H1 (cell line): ENCODE data around the gene TRPV6. TPM values are rescaled to one million over a fixed set of nuclear protein-coding genes. Genes with fewer than 3 reads are reported as not detected.

Source experiments
- CTCF ChIA-PET: fragments of 300-600 bp; sonication (Branson Sonifier 250); formaldehyde crosslinking; loops from one replicate; lab custom pipeline; 2021; ENCODE audit not compliant: partially characterized antibody; lab: Charles Lee
- POLR2A ChIA-PET: fragments of 300-600 bp; sonication (Branson Sonifier 250); formaldehyde crosslinking; loops from one replicate; lab custom pipeline; 2021; ENCODE audit warnings: inconsistent platforms; ENCODE audit not compliant: partially characterized antibody; lab: Charles Lee
- DNase-seq, 2 experiments: peaks; one replicate each; pipeline versions ENCODE4 v3.0.0 to v3.0.0-alpha.2; 2010 to 2022; ENCODE audit warnings: low spot score in 2 of 2, low read depth in 1 of 2, mixed read lengths in 1 of 2
- FAIRE-seq: peaks from 2 replicates; lab custom pipeline; 2011; peaks lifted over from hg19 to GRCh38; lab: Jason Lieb, UNC
- H2AFZ ChIP-seq: 2 replicates; pipeline ENCODE4 v1.8.1; 2012; ENCODE audit warnings: low read length, inconsistent platforms
- H2AK5ac ChIP-seq: 2 replicates; pipeline ENCODE4 v1.6.1; 2013; ENCODE audit warnings: low read depth, low read length
- H2BK120ac ChIP-seq: replicated peaks from 2 replicates; pipeline ENCODE3; 2013; ENCODE audit warnings: low read depth, low read length, inconsistent platforms
- H2BK12ac ChIP-seq: 2 replicates; pipeline ENCODE4 v1.6.1; 2013; ENCODE audit warnings: low read depth, low read length
- H2BK15ac ChIP-seq: 2 replicates; pipeline ENCODE4 v1.6.1; 2013; ENCODE audit warnings: low read length
- H2BK20ac ChIP-seq: 2 replicates; pipeline ENCODE4 v1.6.1; 2013; ENCODE audit warnings: low read length
- H2BK5ac ChIP-seq: 2 replicates; pipeline ENCODE4 v1.6.1; 2013; ENCODE audit warnings: low read depth, low read length
- H3K14ac ChIP-seq: 2 replicates; pipeline ENCODE4 v1.6.1; 2013; ENCODE audit warnings: inconsistent platforms; ENCODE audit not compliant: insufficient read length
- H3K18ac ChIP-seq: 2 replicates; pipeline ENCODE4 v1.6.1; 2013; ENCODE audit warnings: low read length; ENCODE audit errors: extremely low read depth
- H3K23ac ChIP-seq: 2 replicates; pipeline ENCODE4 v1.6.1; 2013; ENCODE audit warnings: inconsistent platforms; ENCODE audit not compliant: insufficient read length
- H3K23me2 ChIP-seq: 2 replicates; pipeline ENCODE4 v1.6.1; 2013; ENCODE audit warnings: low read depth, low read length
- H3K27ac ChIP-seq: 2 replicates; pipeline ENCODE4 v1.6.1; 2011; ENCODE audit warnings: low read depth, low read length, inconsistent platforms
- H3K27me3 ChIP-seq, 4 experiments: replicated peaks in 1 of 4; 1 replicate in 1 of 4; 2 replicates in 3 of 4; pipeline versions ENCODE4 v1.6.1 to v1.8.1; 2011 to 2013; ENCODE audit warnings: low read length in 3 of 4, mild to moderate bottlenecking in 3 of 4, inconsistent platforms in 2 of 4, mixed read lengths in 2 of 4, moderate library complexity in 1 of 4; ENCODE audit not compliant: control insufficient read depth in 3 of 4, insufficient read depth in 3 of 4; ENCODE audit errors: extremely low read depth in 1 of 4
- H3K36me3 ChIP-seq, 4 experiments: 2 replicates each; pipeline versions ENCODE4 v1.6.1 to v1.8.1; 2011 to 2013; ENCODE audit warnings: mild to moderate bottlenecking in 4 of 4, low read length in 3 of 4, moderate library complexity in 2 of 4, control low read depth in 1 of 4, inconsistent platforms in 1 of 4; ENCODE audit not compliant: insufficient read depth in 4 of 4, control insufficient read depth in 2 of 4
- H3K4ac ChIP-seq: replicated peaks from 2 replicates; pipeline ENCODE3; 2013; ENCODE audit warnings: low read length, low read depth, mixed read lengths, inconsistent platforms; ENCODE audit not compliant: insufficient read length
- H3K4me1 ChIP-seq, 4 experiments: replicated peaks in 1 of 4; 1 replicate in 1 of 4; 2 replicates in 3 of 4; pipeline versions ENCODE4 v1.6.1 to v1.8.1; 2011 to 2013; ENCODE audit warnings: low read length in 3 of 4, inconsistent platforms in 2 of 4, mixed read lengths in 1 of 4; ENCODE audit not compliant: insufficient read depth in 4 of 4, control insufficient read depth in 3 of 4
- H3K4me2 ChIP-seq, 2 experiments: 2 replicates each; pipeline versions ENCODE4 v1.6.1 to v1.8.1; 2011 to 2013; ENCODE audit warnings: low read depth in 2 of 2, low read length in 2 of 2, control low read depth in 1 of 2, inconsistent platforms in 1 of 2, mild to moderate bottlenecking in 1 of 2; ENCODE audit not compliant: insufficient read depth in 1 of 2
- H3K4me3 ChIP-seq, 4 experiments: fragments of 200-600, 300-600 bp in 1 of 4; sonication (generic), shearing (Covaris generic), sonication (Bioruptor Twin) in 1 of 4; 2 replicates each; pipeline versions ENCODE4 v1.5.1 to v1.8.1; 2011 to 2016; ENCODE audit warnings: low read length in 4 of 4, low read depth in 3 of 4, control low read depth in 2 of 4, inconsistent platforms in 2 of 4, mild to moderate bottlenecking in 2 of 4, mixed read lengths in 1 of 4, moderate library complexity in 1 of 4; ENCODE audit not compliant: insufficient read depth in 2 of 4; ENCODE audit errors: extremely low read depth in 1 of 4
- H3K56ac ChIP-seq: replicated peaks from 2 replicates; pipeline ENCODE3; 2013; ENCODE audit warnings: low read depth, mild to moderate bottlenecking, mixed read lengths, low read length, inconsistent platforms; ENCODE audit not compliant: insufficient read length
- H3K79me1 ChIP-seq: 2 replicates; pipeline ENCODE4 v1.6.1; 2013; ENCODE audit warnings: low read depth, low read length, control low read depth
- H3K79me2 ChIP-seq, 2 experiments: 2 replicates each; pipeline versions ENCODE4 v1.6.1 to v1.8.1; 2012 to 2013; ENCODE audit warnings: low read length in 2 of 2, mild to moderate bottlenecking in 2 of 2, inconsistent platforms in 1 of 2; ENCODE audit not compliant: insufficient read depth in 2 of 2, control insufficient read depth in 1 of 2
- H3K9ac ChIP-seq, 4 experiments: replicated peaks in 1 of 4; 1 replicate in 1 of 4; 2 replicates in 3 of 4; pipeline versions ENCODE4 v1.6.1 to v1.8.1; 2011 to 2013; ENCODE audit warnings: low read depth in 3 of 4, low read length in 3 of 4, control low read depth in 2 of 4, mild to moderate bottlenecking in 2 of 4, moderate library complexity in 2 of 4, inconsistent platforms in 1 of 4; ENCODE audit errors: extremely low read depth in 1 of 4
- H3K9me3 ChIP-seq, 2 experiments: 2 replicates each; pipeline versions ENCODE4 v1.6.1 to v1.8.1; 2012 to 2013; ENCODE audit warnings: mild to moderate bottlenecking in 2 of 2, moderate library complexity in 2 of 2, control low read depth in 1 of 2, inconsistent platforms in 1 of 2, low read depth in 1 of 2, low read length in 1 of 2, mixed read lengths in 1 of 2; ENCODE audit not compliant: insufficient read depth in 2 of 2
- H4K20me1 ChIP-seq, 2 experiments: replicated peaks in 1 of 2; 2 replicates each; pipeline versions ENCODE3 to v1.8.1; 2011 to 2013; ENCODE audit warnings: inconsistent platforms in 2 of 2, low read length in 2 of 2, mild to moderate bottlenecking in 1 of 2; ENCODE audit not compliant: insufficient read depth in 2 of 2, control insufficient read depth in 1 of 2
- H4K5ac ChIP-seq: 2 replicates; pipeline ENCODE4 v1.6.1; 2013; ENCODE audit warnings: low read length, low read depth, mixed read lengths, inconsistent platforms; ENCODE audit not compliant: insufficient read length
- H4K8ac ChIP-seq: 2 replicates; pipeline ENCODE4 v1.8.0; 2013; ENCODE audit warnings: mild to moderate bottlenecking, moderate library complexity, low read length, inconsistent platforms; ENCODE audit not compliant: insufficient read depth; ENCODE audit errors: extremely low read depth
- H4K91ac ChIP-seq: replicated peaks from 2 replicates; pipeline ENCODE3; 2013; ENCODE audit warnings: low read length, mixed read lengths, inconsistent platforms; ENCODE audit not compliant: insufficient read length
- ASH2L ChIP-seq: fragments of 200-600, 300-600 bp; sonication (generic); IDR thresholded peaks from one replicate; pipeline ENCODE4 v1.7.1; 2017; ENCODE audit warnings: low read length
- CTBP2 ChIP-seq: IDR thresholded peaks from 2 replicates; pipeline ENCODE4 v1.7.0; 2011; ENCODE audit warnings: borderline replicate concordance, mild to moderate bottlenecking, moderate library complexity, mixed read lengths, low read length; ENCODE audit not compliant: insufficient read depth, insufficient read length
- FOSL1 ChIP-seq: IDR thresholded peaks from 2 replicates; pipeline ENCODE4 v1.6.1; 2011; ENCODE audit warnings: mild to moderate bottlenecking, low read depth, low read length, moderate library complexity; ENCODE audit not compliant: insufficient read depth
- MAX ChIP-seq: IDR thresholded peaks from 2 replicates; pipeline ENCODE4 v1.6.1; 2012; ENCODE audit warnings: inconsistent platforms
- NRF1 ChIP-seq: IDR thresholded peaks from 2 replicates; pipeline ENCODE4 v1.6.1; 2011; ENCODE audit warnings: mild to moderate bottlenecking, low read depth, low read length, improper control_type of control experiment
- PHF8 ChIP-seq: fragments of 200-600 bp; sonication (generic); conservative IDR thresholded peaks from 2 replicates; pipeline ENCODE4 v1.7.1; 2012; ENCODE audit warnings: low read depth, mild to moderate bottlenecking, inconsistent platforms, low read length, moderate library complexity
- SAP30 ChIP-seq: fragments of 300-600 bp; sonication (generic); IDR thresholded peaks from 2 replicates; pipeline ENCODE4 v1.7.1; 2012; ENCODE audit warnings: low read length, moderate library complexity, mild to moderate bottlenecking, inconsistent platforms; ENCODE audit not compliant: insufficient read depth, insufficient replicate concordance
- SIRT6 ChIP-seq: IDR thresholded peaks from one replicate; pipeline ENCODE4 v1.7.1; 2012; ENCODE audit warnings: low read length, inconsistent platforms
- TCF12 ChIP-seq: IDR thresholded peaks from 2 replicates; pipeline ENCODE4 v1.6.1; 2011; ENCODE audit warnings: low read depth, mild to moderate bottlenecking, low read length
- WGBS, 2 experiments: shearing (Covaris generic) in 1 of 2; methylation state at CpG; one replicate each; pipeline versions ENCODE4 v1.1.6 to v1.1.7; 2013 to 2015; ENCODE audit warnings: low lambda C conversion rate in 2 of 2, mixed read lengths in 2 of 2, inconsistent platforms in 1 of 2, low coverage in 1 of 2, missing lambda C conversion rate in 1 of 2; ENCODE audit not compliant: insufficient replicate concordance in 2 of 2, insufficient coverage in 1 of 2, insufficient read length in 1 of 2; ENCODE audit errors: extremely low coverage in 1 of 2, missing lambda C conversion rate in 1 of 2; 5-methylcytosine and 5-hydroxymethylcytosine counted together
- polyA plus RNA-seq, 7 experiments: library from polyadenylated mRNA; depleted of rRNA in 3 of 7; stranded (reverse) in 5 of 7; unstranded in 2 of 7; fragments of >200 nt in 5 of 7; fragments of 200-250 nt in 2 of 7; gene quantifications; 1 replicate in 5 of 7; 2 replicates in 1 of 7; 4 replicates in 1 of 7; pipeline versions ENCODE4 v1.2.1 to v1.2.3, GENCODE V29; 2011 to 2013; ENCODE audit warnings: missing spikeins in 2 of 7, mixed read lengths in 2 of 7
- total RNA-seq: library from RNA; stranded (reverse); fragmentation: NEBNext Ultra II Directional; extraction: Animal tissue kit (Norgen Biotek cat#: 25700); gene quantifications from 2 replicates; pipeline ENCODE4 v1.2.1, GENCODE V29; 2021

TRPV6 gene
- total and polyA plus RNA-seq, 2 of the 8 experiments (the other 6 are each of a cell fraction or from before 2014, with no cell fraction given), result 0.52 to 1.1 TPM

GRCh38 chr7:142851269-142851668, 34.3 kb downstream of the TRPV6 start:
- H3K4me2 ChIP-seq, result no peak overlapping the region
- TF ChIP-seq TCF12, result no peak
- no peak for TF ChIP-seq SIRT6
- TF ChIP-seq FOSL1, result no peak
- TF ChIP-seq NRF1, result no peak
- TF ChIP-seq ASH2L, result no peak
- no peak for TF ChIP-seq PHF8
- no peak for TF ChIP-seq SAP30
- TF ChIP-seq MAX, result no peak
- no peak for TF ChIP-seq CTBP2
- TF ChIP-seq, all 59 proteins: peak for 0
- Histone ChIP-seq H3K56ac (no peak overlapping the region), H2BK5ac (no peak overlapping the region), H3K18ac (no peak overlapping the region), H3K14ac (no peak overlapping the region), H4K5ac (no peak overlapping the region), H2BK120ac (no peak overlapping the region), H3K23ac (no peak overlapping the region), H2BK12ac (no peak overlapping the region), H3K79me1 (no peaks in the 10 kb centered on the region), H3K27ac (no peak overlapping the region), H4K8ac (no peak overlapping the region), H4K91ac (no peak overlapping the region), H3K4ac (no peak overlapping the region), H3K9ac (no peak overlapping the region), H3K9me3 (no peaks in the 10 kb centered on the region), H3K4me3 (no peak overlapping the region), H4K20me1 (peaks cover 0 to 3% of the 10 kb centered on the region in 2 experiments), H3K79me2 (no peaks in the 10 kb centered on the region), H2BK15ac (no peak overlapping the region), H2AFZ (no peak overlapping the region), H3K4me1 (peaks cover 0 to 6% (median 4%) of the 10 kb centered on the region in 4 experiments; a peak in 4 of 7 replicates), H3K27me3 (peaks cover 0 to 12% (median 6%) of the 10 kb centered on the region in 4 experiments; a peak in 4 of 7 replicates), H2BK20ac (no peak overlapping the region), H2AK5ac (no peak overlapping the region), H3K36me3 (no peaks in the 10 kb centered on the region), H3K23me2 (peaks cover 10% of the 10 kb centered on the region; the same call in 1 of the 2 replicates)
- ChIA-PET POLR2A (no interaction called here), CTCF (interaction anchor here (0.8 to 2.6 kb wide), 15 partner anchors 8 to 459 kb away, joined by 3 to 17 read pairs (median 5); no protein-coding TSS in a partner anchor)
- no peak for DNase-seq
- WGBS, 2 experiments, result 88% methylated on average over 4 of the region's 4 CpGs; no CpG with 5 or more reads in 1 of the 2 experiments
- no peak for FAIRE-seq
